Measurements from ENCODE around the gene DSCAML1.

DNA sequence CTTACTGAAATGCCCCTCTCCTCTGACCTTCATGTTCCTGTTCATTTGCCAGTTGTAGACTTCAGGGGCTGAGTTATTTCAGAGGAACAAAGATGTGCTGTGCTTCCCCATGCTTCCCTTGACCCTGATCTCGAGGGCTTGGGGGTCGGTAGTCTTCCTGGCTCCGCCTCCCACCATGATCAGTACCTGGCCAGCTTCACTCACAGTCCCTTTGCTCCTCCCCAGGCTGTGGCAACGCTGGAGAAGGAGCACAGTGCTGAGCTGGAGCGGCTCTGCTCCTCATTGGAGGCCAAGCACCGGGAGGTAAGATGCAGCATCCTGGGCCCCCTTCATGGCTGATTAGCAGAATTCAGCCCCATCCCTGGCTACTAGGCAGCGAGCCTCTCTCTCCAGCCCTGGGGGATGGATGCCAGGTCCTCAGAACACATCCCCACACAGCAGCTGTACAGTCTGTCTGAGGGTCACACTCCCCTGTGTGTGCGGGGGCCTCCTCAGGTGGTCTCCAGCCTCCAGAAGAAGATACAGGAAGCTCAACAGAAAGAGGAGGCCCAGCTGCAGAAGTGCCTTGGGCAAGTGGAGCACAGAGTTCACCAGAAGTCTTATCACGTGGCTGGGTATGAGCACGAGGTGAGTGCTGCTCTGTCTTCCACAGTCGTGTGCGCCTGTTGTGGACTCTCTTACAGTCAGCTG lies 404.9 kb downstream of the DSCAML1 start:
- TF ChIP-seq EGR1 (IDR thresholded peaks at IDR 0.05; ENCODE audit: borderline replicate concordance, low read depth, low read length) (no peak), SIN3A (conservative IDR thresholded peaks at IDR 0.05 in 1 of 2, IDR thresholded peaks at IDR 0.05 in 1 of 2; ENCODE audit: low read depth in 1 of 2, low read length in 2 of 2) (no peak), SIX5 (IDR thresholded peaks at IDR 0.05; ENCODE audit: low read depth, low read length) (no peak), POLR2A (IDR thresholded peaks at IDR 0.05; ENCODE audit: control extremely low read depth in 1 of 2, low read depth in 2 of 2, low read length in 2 of 2) (no peak), YY1 (IDR thresholded peaks at IDR 0.05; ENCODE audit: low read depth, low read length) (no peak)
- TF ChIP-seq, protein P1, sequence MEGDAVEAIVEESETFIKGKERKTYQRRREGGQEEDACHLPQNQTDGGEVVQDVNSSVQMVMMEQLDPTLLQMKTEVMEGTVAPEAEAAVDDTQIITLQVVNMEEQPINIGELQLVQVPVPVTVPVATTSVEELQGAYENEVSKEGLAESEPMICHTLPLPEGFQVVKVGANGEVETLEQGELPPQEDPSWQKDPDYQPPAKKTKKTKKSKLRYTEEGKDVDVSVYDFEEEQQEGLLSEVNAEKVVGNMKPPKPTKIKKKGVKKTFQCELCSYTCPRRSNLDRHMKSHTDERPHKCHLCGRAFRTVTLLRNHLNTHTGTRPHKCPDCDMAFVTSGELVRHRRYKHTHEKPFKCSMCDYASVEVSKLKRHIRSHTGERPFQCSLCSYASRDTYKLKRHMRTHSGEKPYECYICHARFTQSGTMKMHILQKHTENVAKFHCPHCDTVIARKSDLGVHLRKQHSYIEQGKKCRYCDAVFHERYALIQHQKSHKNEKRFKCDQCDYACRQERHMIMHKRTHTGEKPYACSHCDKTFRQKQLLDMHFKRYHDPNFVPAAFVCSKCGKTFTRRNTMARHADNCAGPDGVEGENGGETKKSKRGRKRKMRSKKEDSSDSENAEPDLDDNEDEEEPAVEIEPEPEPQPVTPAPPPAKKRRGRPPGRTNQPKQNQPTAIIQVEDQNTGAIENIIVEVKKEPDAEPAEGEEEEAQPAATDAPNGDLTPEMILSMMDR (IDR thresholded peaks at IDR 0.05; ENCODE audit: control extremely low read depth in 1 of 3, insufficient read depth in 1 of 3, low read depth in 1 of 3, low read length in 3 of 3), result no peak

Data from H1 (cell line).